A549 (cell line): ENCODE results near the gene SYMPK. TPM values are rescaled to one million over a fixed set of nuclear protein-coding genes. Genes with fewer than 3 reads are reported as not detected.

Source experiments
- ATAC-seq, 2 experiments: fragments of 200-7000 bp in 1 of 2; fragments of >200 bp in 1 of 2; cut with Nextera tagmentation in 1 of 2; cut with Tn5 transposase in 1 of 2; 3 replicates each; pipeline versions ENCODE4 v1.8.0 to v1.9.1; 2018 to 2020; ENCODE audit warnings: mild to moderate bottlenecking in 1 of 2, moderate library complexity in 1 of 2
- CTCF ChIA-PET: fragments of 300-600 bp; sonication (Branson Sonifier 250); formaldehyde crosslinking; extraction: SDS; loops from one replicate; lab custom pipeline; 2021; ENCODE audit warnings: antibody characterized with exemption, inconsistent platforms; lab: Yijun Ruan, JAX
- POLR2A ChIA-PET: fragments of 350-600 bp; formaldehyde crosslinking; extraction: SDS; loops from one replicate; lab custom pipeline; 2021; ENCODE audit warnings: antibody characterized with exemption, inconsistent platforms; lab: Yijun Ruan, JAX
- DNase-seq, 2 experiments: peaks; one replicate each; pipeline versions ENCODE4 v3.0.0 to v3.0.0-alpha.2; 2011 to 2016; ENCODE audit warnings: low read depth in 1 of 2, low spot score in 1 of 2
- FAIRE-seq: peaks from 2 replicates; lab custom pipeline; 2011; peaks lifted over from hg19 to GRCh38; lab: Jason Lieb, UNC
- H3K27ac ChIP-seq, 2 experiments: fragments of >200 bp; sonication (Bioruptor Twin); formaldehyde crosslinking; 3 replicates each; pipeline ENCODE4 v1.5.1; 2016 to 2017
- H3K4me1 ChIP-seq: fragments of >200 bp; sonication (Bioruptor Twin); formaldehyde crosslinking; 3 replicates; pipeline ENCODE4 v1.6.1; 2016
- H3K4me2 ChIP-seq: fragments of >200 bp; sonication (Bioruptor Twin); formaldehyde crosslinking; 3 replicates; pipeline ENCODE4 v1.6.1; 2016
- H3K4me3 ChIP-seq: fragments of >200 bp; sonication (Bioruptor Twin); formaldehyde crosslinking; 3 replicates; pipeline ENCODE4 v1.5.1; 2016
- H3K9me3 ChIP-seq: fragments of >200 bp; sonication (Bioruptor Twin); formaldehyde crosslinking; 3 replicates; pipeline ENCODE4 v1.6.1; 2016
- ESRRA ChIP-seq: fragments of 150-350 bp; IDR thresholded peaks from 2 replicates; pipeline ENCODE4 v1.6.1; 2014; ENCODE audit warnings: mild to moderate bottlenecking, low read length, borderline replicate concordance
- HES2 ChIP-seq: fragments of >200 bp; sonication (Bioruptor Twin); formaldehyde crosslinking; IDR thresholded peaks from 2 replicates; pipeline ENCODE4 v1.6.1; 2016
- MAZ ChIP-seq: fragments of 150-350 bp; IDR thresholded peaks from 2 replicates; pipeline ENCODE4 v1.6.1; 2014; ENCODE audit warnings: antibody characterized with exemption, low read depth, low read length, borderline replicate concordance
- MYC ChIP-seq: IDR thresholded peaks from 2 replicates; pipeline ENCODE4 v1.6.1; 2012; ENCODE audit warnings: mild to moderate bottlenecking, inconsistent platforms, low read length, improper control_type of control experiment, borderline replicate concordance
- POLR2A ChIP-seq: IDR thresholded peaks from 2 replicates; pipeline ENCODE4 v1.6.1; 2012; ENCODE audit warnings: mild to moderate bottlenecking, low read length
- RAD21 ChIP-seq, 2 experiments: fragments of >200 bp in 1 of 2; sonication (Bioruptor Twin) in 1 of 2; formaldehyde crosslinking in 1 of 2; IDR thresholded peaks in 1 of 2; conservative IDR thresholded peaks in 1 of 2; 2 replicates in 1 of 2; 3 replicates in 1 of 2; pipeline ENCODE4 v1.6.1; 2012 to 2018; ENCODE audit warnings: inconsistent platforms in 1 of 2
- RCOR1 ChIP-seq: fragments of 150-350 bp; IDR thresholded peaks from 2 replicates; pipeline ENCODE4 v1.6.1; 2014; ENCODE audit warnings: antibody characterized with exemption, low read length, low read depth
- ZFP36 ChIP-seq: fragments of 450-650 bp; IDR thresholded peaks from 2 replicates; pipeline ENCODE4 v1.6.1; 2014; ENCODE audit warnings: borderline replicate concordance; ENCODE audit not compliant: partially characterized antibody
- ZNF302 ChIP-seq: fragments of 250-450 bp; sonication (Bioruptor Pico); IDR thresholded peaks from 2 replicates; pipeline ENCODE4 v1.9.0; 2021; ENCODE audit warnings: inconsistent platforms, mild to moderate bottlenecking, moderate library complexity
- ZSCAN20 ChIP-seq: fragments of 250-450 bp; sonication (Bioruptor Pico); IDR thresholded peaks from 2 replicates; pipeline ENCODE4 v1.8.0; 2022; ENCODE audit warnings: mild to moderate bottlenecking, moderate library complexity
- WGBS: methylation state at CpG from one replicate; pipeline ENCODE4 v1.1.6; 2017; ENCODE audit errors: missing lambda C conversion rate; 5-methylcytosine and 5-hydroxymethylcytosine counted together
- polyA plus RNA-seq, 4 experiments: library from polyadenylated mRNA; depleted of rRNA in 3 of 4; stranded (reverse); fragments of >200 nt; fragmentation: RNase III in 1 of 4; extraction: RNeasy Plus Mini Kit Qiagen cat#74134 plus additional on column Dnase treatment in 1 of 4; gene quantifications; 2 replicates in 3 of 4; 3 replicates in 1 of 4; pipeline ENCODE4 v1.2.3, GENCODE V29; 2011 to 2017
- TF ChIP-seq, protein P1 (sequence below): fragments of 250-450 bp; sonication (Bioruptor Pico); IDR thresholded peaks from 2 replicates; pipeline ENCODE4 v1.5.0; 2021; ENCODE audit warnings: mild to moderate bottlenecking, moderate library complexity, borderline replicate concordance
- TF ChIP-seq, protein P2 (sequence below): fragments of >200 bp; sonication (Bioruptor Twin); formaldehyde crosslinking; IDR thresholded peaks from 3 replicates; pipeline ENCODE4 v1.6.1; 2016
- TF ChIP-seq, protein P3 (sequence below): fragments of 250-450 bp; sonication (Bioruptor Pico); IDR thresholded peaks from 2 replicates; pipeline ENCODE4 v1.5.0; 2020; ENCODE audit warnings: low read depth, mild to moderate bottlenecking, moderate library complexity

SYMPK gene
- polyA plus RNA-seq, 2 of the 4 experiments (the other 2 are of a cell fraction), result 61.9 to 105 TPM

DNA sequence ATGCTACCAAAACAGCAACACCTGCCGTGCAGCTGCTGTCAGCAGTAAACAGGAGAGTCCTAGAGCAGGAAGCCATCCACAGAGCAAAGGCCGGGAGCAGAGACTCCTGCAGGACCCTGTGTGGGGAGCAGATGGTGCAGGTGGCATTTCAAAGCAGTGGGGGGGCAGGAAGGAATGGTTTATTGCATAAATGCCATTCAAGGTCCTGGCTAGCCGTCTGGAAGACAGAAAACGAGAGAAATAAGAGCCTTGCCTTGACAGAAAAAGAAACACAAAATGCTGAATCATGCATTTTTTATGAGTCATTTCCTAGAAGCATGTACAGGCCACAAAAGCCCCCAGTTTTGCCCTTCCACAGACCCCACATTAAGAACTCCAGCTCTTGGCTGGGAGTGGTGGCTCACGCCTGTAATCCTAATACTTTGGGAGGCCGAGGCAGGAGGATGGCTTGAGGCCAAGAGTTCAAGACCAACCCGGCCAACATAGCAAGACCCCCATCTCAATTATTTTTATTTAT lies 53.2 kb downstream of the SYMPK start (continued):
- TF ChIP-seq ZSCAN20 (CRISPR knock-in tag), result no peak
- TF ChIP-seq, protein P1, sequence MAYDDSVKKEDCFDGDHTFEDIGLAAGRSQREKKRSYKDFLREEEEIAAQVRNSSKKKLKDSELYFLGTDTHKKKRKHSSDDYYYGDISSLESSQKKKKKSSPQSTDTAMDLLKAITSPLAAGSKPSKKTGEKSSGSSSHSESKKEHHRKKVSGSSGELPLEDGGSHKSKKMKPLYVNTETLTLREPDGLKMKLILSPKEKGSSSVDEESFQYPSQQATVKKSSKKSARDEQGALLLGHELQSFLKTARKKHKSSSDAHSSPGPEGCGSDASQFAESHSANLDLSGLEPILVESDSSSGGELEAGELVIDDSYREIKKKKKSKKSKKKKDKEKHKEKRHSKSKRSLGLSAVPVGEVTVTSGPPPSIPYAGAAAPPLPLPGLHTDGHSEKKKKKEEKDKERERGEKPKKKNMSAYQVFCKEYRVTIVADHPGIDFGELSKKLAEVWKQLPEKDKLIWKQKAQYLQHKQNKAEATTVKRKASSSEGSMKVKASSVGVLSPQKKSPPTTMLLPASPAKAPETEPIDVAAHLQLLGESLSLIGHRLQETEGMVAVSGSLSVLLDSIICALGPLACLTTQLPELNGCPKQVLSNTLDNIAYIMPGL, result no peak
- TF ChIP-seq ZNF302, result no peak

GRCh38 chr19:45805719-45806118 lies 57.2 kb downstream of the SYMPK start:
- Histone ChIP-seq H3K9me3 (no peaks in the 10 kb centered on the region), H3K4me2 (no peak overlapping the region), H3K4me3 (no peak overlapping the region), H3K4me1 (peaks cover 14% of the 10 kb centered on the region), H3K27ac (no peak overlapping the region)
- DNase-seq (no peak), FAIRE-seq (no peak), ATAC-seq (no peak)
- ChIA-PET CTCF (interaction anchor here (1.2 to 74.3 kb wide), 5 partner anchors 2 to 79 kb away, joined by 3 to 2204 read pairs (median 4); partner anchors contain the start of genes DMPK, DMWD, RSPH6A and SIX5), POLR2A (no interaction called here)
- TF ChIP-seq, protein P1, result no peak
- 0 out of 2 replicates have a peak, but pooled peaks have one; percentile 48 for TF ChIP-seq RCOR1

- Histone ChIP-seq H3K4me1 (peaks cover 12% of the 10 kb centered on the region), H3K4me2 (no peak overlapping the region), H3K9me3 (no peaks in the 10 kb centered on the region), H3K27ac (no peak overlapping the region), H3K4me3 (no peak overlapping the region)
- CTCF ChIA-PET, result interaction anchor here (1.2 to 74.3 kb wide), 5 partner anchors 3 to 80 kb away, joined by 3 to 2204 read pairs (median 4); partner anchors contain the start of genes DMPK, DMWD, FOXA3 and RSPH6A
- POLR2A ChIA-PET, result no interaction called here
- 80% methylated on average over 8 of the region's 8 CpGs for WGBS
- ATAC-seq (no peak), DNase-seq (no peak), FAIRE-seq (no peak)
- TF ChIP-seq ESRRA (no peak), MAZ (no peak), ZSCAN20 (CRISPR knock-in tag) (no peak)
Measured at GRCh38 chr19:45804959-45805230, 58.1 kb downstream of the SYMPK start.

DNA sequence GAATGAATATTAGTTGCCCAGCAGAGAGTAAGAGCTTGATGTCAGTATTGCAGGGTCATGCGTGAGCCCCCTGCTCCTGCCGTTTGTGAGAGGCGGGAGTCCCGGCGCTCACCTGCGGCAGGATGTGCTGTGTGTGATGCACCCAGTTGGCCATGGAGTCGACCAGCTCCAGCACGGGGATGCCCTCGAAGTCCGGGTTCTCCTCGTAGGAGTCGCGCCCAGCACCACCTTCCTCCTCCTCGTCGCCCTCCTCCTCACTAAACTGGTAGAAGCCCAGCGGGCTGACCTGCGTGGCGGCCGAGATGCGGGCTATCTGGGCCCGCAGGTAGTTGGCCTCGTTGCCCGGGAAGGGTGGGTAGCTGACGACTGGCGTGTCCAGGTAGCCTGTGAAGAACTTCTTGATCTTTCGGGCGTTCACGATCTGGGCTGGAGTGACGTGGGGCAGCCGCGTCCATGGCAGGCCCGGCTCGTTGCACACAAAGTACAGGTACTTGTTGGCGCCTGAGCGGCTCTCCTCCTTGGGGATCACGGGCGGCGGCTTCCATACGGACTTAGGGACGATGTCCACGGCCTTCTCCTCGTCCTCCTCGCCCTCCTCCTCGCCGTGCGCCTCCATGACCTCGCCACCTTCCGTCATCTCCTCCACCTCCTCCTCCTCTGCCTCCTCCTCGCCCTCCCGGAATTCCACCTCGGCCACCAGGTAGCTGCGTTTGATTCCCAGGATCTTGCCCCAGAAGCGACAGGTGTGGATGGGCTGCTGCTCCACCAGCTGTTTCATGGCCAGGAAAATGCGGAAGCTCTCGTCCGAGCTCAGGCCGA lies 58.6 kb downstream of the SYMPK start:
- DNase-seq, result no peak
- FAIRE-seq, result no peak
- no peak overlapping the region for H3K4me3 ChIP-seq
- POLR2A ChIA-PET, result interaction anchor here (0.6 kb wide), 1 partner anchor 13 kb away, joined by 7 read pairs; no protein-coding TSS in a partner anchor
- TF ChIP-seq POLR2A, result no peak
- TF ChIP-seq, protein P2, sequence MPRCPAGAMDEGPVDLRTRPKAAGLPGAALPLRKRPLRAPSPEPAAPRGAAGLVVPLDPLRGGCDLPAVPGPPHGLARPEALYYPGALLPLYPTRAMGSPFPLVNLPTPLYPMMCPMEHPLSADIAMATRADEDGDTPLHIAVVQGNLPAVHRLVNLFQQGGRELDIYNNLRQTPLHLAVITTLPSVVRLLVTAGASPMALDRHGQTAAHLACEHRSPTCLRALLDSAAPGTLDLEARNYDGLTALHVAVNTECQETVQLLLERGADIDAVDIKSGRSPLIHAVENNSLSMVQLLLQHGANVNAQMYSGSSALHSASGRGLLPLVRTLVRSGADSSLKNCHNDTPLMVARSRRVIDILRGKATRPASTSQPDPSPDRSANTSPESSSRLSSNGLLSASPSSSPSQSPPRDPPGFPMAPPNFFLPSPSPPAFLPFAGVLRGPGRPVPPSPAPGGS, result no peak
- no peak for TF ChIP-seq HES2
- no peak for TF ChIP-seq ZFP36
- TF ChIP-seq, protein P3, sequence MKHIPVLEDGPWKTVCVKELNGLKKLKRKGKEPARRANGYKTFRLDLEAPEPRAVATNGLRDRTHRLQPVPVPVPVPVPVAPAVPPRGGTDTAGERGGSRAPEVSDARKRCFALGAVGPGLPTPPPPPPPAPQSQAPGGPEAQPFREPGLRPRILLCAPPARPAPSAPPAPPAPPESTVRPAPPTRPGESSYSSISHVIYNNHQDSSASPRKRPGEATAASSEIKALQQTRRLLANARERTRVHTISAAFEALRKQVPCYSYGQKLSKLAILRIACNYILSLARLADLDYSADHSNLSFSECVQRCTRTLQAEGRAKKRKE (CRISPR knock-in tag), result no peak
- TF ChIP-seq MYC, result no peak
- TF ChIP-seq ESRRA, result no peak
- TF ChIP-seq RAD21 (conservative IDR thresholded peaks at IDR 0.05 in 1 of 2, IDR thresholded peaks at IDR 0.05 in 1 of 2), result no peak
- TF ChIP-seq RCOR1, result no peak
- TF ChIP-seq, all 56 proteins: peak for 0
- WGBS, result 88% methylated on average over 57 of the region's 57 CpGs
- Histone ChIP-seq H3K4me2 (no peak overlapping the region), H3K27ac (no peak overlapping the region), H3K4me1 (peaks cover 12% of the 10 kb centered on the region), H3K9me3 (no peaks in the 10 kb centered on the region)
- ATAC-seq, result no peak
- CTCF ChIA-PET, result interaction anchor here (1.2 to 74.3 kb wide), 4 partner anchors 4 to 61 kb away, joined by 4 to 2204 read pairs (median 1104); partner anchors contain the start of genes DMPK, DMWD, FOXA3 and RSPH6A
